Suprapubic skin (tissue), 4 donors: ENCODE measurements around the gene COX20.

Source experiments
- EP300 ChIP-seq: sonication (generic); formaldehyde crosslinking; IDR thresholded peaks from one replicate; pipeline ENCODE4 v1.6.1; 2017; ENCODE audit warnings: antibody characterized with exemption
- POLR2A ChIP-seq, 2 donors: fragments of 450-650 bp; IDR thresholded peaks; one replicate each; pipeline ENCODE4 v1.6.1; 2017; ENCODE audit warnings: antibody characterized with exemption in 2 of 2, mild to moderate bottlenecking in 2 of 2, moderate library complexity in 2 of 2
- POLR2AphosphoS5 ChIP-seq, 3 donors: sonication (generic); formaldehyde crosslinking; IDR thresholded peaks; one replicate each; pipeline ENCODE4 v1.6.1; 2017; ENCODE audit warnings: antibody characterized with exemption in 3 of 3
- TF ChIP-seq, protein P1 (sequence below), 2 donors: fragments of 200-600 bp in 1 of 2; fragments of 450-650 bp in 1 of 2; sonication (generic) in 1 of 2; IDR thresholded peaks; one replicate each; pipeline ENCODE4 v1.5.1; 2016 to 2019; ENCODE audit warnings: antibody characterized with exemption in 2 of 2, mild to moderate bottlenecking in 1 of 2, moderate library complexity in 1 of 2

GRCh38 chr1:244796719-244797406 is 38.6 kb upstream of the COX20 start:
- TF ChIP-seq, protein P1, sequence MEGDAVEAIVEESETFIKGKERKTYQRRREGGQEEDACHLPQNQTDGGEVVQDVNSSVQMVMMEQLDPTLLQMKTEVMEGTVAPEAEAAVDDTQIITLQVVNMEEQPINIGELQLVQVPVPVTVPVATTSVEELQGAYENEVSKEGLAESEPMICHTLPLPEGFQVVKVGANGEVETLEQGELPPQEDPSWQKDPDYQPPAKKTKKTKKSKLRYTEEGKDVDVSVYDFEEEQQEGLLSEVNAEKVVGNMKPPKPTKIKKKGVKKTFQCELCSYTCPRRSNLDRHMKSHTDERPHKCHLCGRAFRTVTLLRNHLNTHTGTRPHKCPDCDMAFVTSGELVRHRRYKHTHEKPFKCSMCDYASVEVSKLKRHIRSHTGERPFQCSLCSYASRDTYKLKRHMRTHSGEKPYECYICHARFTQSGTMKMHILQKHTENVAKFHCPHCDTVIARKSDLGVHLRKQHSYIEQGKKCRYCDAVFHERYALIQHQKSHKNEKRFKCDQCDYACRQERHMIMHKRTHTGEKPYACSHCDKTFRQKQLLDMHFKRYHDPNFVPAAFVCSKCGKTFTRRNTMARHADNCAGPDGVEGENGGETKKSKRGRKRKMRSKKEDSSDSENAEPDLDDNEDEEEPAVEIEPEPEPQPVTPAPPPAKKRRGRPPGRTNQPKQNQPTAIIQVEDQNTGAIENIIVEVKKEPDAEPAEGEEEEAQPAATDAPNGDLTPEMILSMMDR (IDR thresholded peaks at IDR 0.05): peak; percentile 64 to 66
- TF ChIP-seq POLR2A (IDR thresholded peaks at IDR 0.05) (no peak), POLR2AphosphoS5 (IDR thresholded peaks at IDR 0.05) (no peak), EP300 (no peak)
